HG03060 (cell line): ENCODE results near the gene DUSP1.
"Not testable (repeated sequence)": the region's sequence is repeated elsewhere in the genome, so short reads cannot be mapped to it uniquely, and the experiment has no call there.

Experiments
- ATAC-seq: cut with Tn5 transposase; IDR thresholded peaks from one replicate; pipeline ENCODE4 v1.9.1; 2021; ENCODE audit warnings: low read depth, moderate number of reproducible peaks; ENCODE audit not compliant: unreplicated experiment

DUSP1 gene, protein sequence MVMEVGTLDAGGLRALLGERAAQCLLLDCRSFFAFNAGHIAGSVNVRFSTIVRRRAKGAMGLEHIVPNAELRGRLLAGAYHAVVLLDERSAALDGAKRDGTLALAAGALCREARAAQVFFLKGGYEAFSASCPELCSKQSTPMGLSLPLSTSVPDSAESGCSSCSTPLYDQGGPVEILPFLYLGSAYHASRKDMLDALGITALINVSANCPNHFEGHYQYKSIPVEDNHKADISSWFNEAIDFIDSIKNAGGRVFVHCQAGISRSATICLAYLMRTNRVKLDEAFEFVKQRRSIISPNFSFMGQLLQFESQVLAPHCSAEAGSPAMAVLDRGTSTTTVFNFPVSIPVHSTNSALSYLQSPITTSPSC

DNA sequence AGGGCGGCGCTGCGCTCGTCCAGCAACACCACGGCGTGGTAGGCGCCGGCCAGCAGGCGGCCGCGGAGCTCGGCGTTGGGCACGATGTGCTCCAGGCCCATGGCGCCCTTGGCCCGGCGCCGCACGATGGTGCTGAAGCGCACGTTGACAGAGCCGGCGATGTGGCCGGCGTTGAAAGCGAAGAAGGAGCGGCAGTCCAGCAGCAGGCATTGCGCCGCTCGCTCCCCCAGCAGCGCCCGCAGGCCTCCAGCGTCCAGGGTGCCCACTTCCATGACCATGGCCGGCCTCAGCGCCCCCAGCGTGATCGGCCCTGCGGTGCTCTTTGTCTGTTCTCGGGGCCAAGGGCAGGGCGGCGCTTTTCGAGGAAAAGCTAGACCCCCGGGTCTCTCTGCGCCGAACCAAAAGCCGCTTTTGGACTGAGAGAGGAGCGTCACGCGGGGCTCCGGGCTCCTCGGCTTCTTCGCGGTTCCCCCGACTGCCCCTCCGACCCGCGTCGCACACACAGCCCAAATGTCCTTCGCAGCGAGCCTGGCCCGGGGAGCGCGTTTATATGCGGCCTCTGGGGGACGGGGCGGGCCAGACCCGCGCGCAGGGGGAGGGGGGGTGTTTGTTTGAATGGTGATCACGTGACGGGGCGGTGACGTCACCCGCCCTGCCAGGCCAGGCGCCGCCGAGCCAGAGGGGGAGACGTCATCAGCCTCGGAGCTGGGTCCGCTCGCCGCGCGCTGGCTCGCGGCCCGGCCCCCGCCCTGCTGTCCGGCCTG is at the start of gene DUSP1:
Gene DUSP1 (minus strand): TSS at position 521 of the 764 bp plus-strand sequence. CDS start 243 bp downstream, at position 278.
- ATAC-seq, result no peak

DNA sequence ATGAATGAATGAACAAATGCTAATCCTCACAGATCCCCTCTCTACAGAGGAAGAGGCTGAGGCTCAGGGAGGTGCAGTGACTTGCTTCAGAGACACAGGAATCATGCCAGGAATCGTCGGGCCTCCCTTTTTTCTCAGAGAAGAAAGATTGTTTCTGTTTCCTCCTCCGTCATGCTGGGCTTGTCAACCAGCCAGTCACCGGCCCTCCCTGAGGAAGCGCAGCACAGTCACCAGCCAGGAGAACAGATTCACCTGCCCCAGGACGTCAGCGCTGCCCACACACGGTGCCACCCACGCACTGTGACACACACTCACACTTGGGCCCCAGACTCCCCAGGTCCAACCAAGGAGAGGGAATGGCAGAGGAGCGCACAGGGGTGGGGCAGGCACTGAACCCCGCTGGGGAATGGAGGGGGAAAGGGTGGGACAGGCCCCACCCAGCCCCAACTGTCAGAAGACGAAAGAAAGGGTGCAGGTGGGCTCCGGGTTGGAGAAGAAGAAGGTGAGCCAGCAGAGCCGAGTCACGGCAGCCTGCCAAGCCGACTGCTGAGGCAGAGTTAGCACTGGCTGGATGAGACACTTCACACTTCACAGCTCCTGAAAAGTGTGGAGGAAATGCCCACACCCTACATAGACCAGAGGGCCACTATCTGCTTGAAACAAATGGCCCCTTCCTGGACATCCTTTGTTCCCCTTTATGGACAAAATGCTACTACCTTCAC is 49.2 kb upstream of the DUSP1 start:
- ATAC-seq, result no peak

DNA sequence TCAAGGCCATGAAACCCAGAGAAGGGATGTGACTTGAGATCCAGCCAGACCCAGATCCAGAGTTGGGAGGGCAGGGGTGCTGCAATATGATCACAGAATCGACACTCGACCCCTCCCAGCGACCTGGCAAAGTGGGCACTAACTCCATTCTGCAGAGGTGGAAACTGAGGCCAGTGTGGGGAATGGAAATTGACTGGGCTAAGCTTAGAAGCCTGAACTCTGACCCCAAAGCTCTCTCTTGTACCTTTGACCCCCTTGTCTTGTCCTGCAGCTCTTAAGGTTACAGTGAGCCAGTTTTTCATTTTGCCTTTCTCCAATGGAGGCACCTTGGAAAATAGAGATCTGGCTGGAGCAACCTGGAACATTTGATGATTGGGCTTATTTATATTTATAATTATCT is 48.6 kb upstream of the DUSP1 start:
- no peak for ATAC-seq

DNA sequence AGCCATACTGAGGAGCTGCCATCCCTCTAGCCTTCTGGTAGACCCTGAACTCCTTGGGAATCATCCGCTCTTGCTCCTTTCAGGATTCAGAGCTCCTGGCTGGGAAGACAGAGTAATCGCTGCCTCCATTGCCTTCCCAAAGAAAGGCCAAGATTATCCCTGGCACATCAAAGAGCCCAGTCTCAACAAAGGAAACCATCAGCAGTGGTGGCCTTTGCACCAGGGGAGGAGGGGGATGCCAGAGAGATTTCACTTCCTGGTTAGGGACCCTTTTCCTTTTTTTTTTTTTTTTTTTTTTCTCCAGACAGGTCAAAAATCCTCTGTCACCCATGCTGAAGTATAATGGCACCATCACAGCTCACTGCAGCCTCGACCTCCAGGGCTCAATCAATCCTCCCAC is 47.1 kb upstream of the DUSP1 start:
- ATAC-seq, result no peak

DNA sequence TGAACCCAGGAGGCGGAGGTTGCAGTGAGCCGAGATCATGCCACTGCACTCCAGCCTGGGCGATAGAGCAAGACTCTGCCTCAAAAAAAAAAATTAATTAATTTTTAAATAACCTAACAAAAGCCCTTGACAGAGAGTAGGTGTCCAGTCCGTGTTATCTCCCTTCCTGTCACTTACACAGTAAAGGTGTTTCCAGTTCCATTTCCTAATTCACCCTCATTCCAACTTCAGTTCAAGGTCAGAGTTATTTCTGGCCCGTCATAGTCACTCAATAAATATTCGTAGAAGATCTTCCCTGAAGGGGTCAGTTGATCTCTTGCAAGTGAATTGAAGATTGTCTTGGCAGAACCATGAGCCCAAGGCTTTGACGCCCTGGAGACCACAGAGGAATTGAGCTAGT is 46.7 kb upstream of the DUSP1 start:
- ATAC-seq, result no peak

DNA sequence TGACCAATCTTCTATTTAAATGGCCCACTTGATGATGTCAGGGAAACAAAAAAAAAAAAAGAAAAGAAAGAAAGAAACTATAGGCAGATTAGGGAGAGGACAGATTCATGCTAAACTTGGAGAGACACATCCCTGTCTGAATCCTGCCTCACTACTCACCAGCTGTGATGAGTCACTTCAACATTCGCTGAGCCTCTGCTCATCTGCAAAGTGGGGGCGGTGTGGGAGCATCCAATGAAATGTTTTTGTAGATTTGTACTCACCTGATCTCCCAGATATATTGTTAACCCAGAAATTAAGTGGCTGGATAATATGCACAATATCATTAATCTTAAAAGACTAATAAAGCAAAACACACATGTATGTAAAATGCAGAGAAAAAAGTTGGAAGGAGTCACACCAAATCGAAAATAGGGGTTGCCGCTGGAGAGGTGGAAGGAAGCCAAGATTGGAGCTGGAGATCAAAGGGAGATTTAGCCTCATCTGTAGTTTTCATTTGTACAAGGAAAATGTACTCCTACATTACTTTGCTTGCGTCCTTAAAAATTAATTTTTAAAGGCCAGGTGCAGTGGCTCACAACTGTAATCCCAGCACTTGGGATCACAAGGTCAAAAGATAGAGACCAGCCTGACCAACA is 46.0 kb upstream of the DUSP1 start:
- ATAC-seq, result no peak

DNA sequence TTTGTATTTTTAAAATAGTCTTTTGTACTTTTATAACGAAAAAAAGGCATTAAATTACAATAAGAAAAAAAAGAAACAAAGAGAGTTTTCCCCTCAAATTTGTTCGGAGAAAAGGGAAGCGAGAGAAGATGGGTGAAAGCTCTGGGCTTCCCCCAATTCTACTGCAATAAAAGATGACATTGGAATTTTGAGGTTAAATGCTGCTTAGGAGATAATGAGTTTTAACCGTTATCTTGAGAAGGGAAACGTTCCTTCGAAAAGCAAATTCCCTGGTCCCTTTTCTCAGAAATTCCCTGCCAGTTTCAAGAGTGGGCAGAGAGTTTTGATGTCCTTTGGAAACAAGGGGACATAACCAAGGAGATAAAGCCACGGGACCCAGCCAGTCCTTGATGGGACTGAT is 44.6 kb upstream of the DUSP1 start:
- ATAC-seq, result no peak

DNA sequence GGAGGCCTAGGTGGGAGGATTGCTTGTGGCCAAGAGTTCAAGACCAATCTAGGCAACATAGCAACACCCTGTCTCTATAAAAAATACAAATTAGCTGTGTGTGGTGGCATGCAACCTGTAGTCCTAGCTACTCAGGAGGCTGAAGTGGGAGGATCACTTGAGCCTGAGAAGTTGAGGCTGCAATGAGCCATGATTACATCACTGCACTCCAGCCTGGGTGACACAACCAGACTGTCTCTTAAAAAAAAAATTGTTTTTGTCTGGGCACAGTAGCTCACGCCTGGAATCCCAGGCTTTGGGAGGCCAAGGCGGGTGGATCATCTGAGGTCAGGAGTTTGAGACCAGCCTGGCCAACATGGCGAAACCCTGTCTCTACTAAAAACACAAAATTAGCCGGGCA is 40.0 kb upstream of the DUSP1 start:
- not testable (repeated sequence) for ATAC-seq

DNA sequence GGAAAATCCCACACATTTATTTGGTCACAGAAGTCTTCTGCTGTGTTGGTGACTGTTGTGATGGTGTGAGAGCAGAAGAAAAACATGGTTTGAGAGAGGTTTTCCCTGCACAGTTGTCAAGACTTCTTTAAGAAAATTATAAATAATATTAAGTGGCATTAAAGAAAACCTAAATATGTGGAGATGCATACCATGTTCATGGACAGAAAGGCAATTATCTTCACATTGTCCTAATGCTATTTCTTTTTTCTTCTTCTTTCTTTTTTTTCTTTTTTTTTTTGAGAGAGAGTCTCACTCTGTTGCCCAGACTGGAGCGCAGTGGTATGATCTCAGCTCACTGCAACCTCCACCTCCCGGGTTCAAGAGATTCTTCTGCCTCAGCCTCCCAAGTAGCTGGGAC is 38.8 kb upstream of the DUSP1 start:
- no peak for ATAC-seq

DNA sequence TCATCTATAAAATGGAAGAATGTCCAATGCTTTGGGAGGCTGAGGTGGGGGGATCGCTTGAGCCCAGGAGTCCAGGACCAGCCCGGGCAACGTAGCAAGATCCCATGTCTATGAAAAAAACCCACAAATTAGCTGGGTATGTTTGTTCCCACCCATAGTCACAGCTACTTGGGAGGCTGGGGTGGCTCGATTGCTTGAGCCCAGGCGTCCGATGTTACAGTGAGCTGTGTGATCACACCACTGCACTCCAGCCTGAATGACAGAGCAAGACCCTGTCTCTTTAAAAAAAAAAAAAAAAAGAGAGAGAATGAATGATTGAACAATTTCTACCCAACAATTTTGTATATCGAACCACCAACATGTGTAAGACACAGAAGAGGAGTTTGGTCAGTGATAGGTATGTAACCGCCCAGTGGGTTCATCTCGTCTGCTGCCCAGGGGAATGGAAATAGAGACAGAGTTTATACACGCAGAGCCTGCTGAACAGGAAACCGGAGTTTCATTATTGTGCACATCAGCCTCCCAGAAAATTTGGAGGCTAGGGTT is 36.8 kb upstream of the DUSP1 start:
- no peak for ATAC-seq

DNA sequence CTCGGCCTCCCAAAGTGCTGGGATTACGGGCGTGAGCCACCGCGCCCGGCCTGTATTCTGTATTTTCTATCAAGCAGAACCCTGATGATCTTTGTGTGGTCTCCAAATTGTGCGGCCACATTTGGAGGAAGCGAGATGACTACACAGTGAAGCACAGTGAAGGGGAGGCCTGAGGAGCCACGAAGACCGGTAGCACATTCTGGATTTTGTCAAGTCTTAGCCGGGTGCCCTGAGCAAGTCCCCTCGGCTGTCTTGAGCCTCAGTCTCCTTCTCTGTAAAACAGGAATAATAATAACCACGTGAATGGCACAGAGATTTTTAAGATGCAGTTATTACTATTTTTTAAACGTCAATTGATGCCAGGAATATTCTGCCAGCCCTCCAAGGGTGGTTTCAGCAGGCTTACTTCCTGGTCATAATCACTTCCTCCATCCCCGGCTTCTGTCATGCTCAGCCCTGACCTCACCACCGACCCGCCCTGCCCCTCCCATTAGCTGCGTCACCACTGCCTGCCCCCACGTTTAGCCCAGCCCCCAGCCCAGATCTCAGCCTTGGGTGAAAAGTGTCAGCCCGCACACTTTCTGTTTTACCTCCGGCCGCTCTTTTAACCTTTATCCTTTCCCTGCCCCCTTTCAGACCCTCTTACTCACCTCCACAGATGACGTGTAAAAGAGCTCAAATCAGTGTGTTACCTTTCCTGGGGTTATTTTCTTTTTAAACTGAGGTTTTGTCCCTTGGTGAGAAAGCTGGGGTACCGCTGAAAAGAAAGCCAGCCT is 36.1 kb upstream of the DUSP1 start:
- ATAC-seq, result peak; percentile 61

DNA sequence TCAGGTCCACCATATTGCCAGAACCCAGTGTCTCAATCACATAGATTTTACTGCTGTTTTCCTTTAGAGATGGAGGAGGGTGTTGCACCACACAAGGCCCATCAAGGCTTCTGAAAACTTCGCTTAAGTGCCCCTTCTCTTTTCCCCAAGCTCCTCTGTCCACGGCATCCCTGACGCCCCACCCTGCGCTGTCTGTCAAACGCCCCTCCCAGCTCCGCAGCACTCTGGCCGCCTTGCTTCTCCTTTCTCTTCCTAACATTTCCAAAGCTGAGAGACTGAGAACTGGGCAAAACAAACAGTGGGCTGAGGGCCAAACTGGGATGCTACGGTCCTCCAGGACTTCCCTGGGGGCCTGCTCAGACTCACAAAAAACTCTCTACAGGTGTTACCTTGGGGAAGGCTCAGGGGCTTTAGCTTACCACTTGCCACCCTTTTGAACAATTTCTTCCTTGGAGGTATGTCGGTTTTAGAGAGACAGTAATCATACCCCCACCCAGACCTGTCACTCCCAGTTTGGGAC is 34.8 kb upstream of the DUSP1 start:
- no peak for ATAC-seq

DNA sequence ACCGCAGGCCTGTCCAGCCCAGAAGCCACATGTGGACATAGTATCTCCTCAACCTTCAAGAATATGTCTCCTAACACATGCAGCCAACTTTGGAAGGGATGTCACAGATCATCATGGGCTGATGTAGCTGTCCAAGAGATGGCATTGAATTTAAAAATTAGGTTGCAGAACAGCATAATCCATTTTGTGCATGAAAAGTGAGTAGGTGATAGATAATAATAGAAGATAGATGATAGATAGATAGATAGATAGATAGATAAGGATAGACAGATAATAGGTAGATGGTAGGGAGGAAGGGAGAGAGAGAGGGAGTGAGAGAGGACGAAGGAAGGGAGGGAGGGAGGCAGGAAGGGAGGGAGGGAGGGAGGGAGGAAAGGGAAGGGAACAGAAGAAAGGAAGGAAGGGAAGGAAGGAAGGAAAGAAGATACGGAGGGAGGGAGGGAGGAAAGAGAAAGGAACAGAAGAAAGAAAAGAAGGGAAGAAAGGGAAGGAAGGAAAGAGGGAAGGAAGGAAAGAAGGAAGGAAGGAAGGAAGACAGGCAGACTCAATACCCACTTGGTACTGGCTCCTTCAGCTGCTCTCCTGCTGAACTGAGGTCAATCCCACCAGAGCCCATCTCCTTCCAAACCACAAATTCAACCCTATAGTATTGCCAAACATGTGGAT is 34.2 kb upstream of the DUSP1 start:
- ATAC-seq, result no peak

DNA sequence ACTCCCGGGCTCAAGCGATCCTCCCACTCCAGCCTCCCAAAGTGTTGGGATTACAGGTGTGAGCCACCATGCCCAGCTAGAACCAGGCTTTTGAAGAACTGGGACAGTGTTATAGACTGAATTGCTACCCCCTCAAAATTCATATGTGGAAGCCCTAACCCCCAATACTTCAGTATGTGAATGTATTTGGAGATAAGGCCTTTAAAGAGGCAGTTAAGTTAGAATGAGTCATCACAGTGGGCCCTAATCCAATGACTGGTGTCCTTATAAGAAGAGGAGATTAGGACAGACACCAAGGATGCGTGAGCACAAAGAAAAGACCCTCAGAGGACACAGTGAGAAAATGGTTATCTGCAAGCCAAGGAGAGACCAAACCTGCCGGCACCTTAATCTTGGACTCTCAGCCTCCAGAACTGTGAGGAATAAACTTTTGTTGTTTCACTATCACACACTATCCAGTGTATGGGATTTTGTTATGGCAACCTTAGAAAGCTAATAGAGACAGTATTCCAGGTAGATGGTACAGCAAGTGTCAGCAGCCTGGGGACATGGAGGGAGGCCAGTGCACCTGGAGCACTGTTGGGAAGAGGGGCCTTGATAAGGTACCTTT is 31.7 kb upstream of the DUSP1 start:
- no peak for ATAC-seq

DNA sequence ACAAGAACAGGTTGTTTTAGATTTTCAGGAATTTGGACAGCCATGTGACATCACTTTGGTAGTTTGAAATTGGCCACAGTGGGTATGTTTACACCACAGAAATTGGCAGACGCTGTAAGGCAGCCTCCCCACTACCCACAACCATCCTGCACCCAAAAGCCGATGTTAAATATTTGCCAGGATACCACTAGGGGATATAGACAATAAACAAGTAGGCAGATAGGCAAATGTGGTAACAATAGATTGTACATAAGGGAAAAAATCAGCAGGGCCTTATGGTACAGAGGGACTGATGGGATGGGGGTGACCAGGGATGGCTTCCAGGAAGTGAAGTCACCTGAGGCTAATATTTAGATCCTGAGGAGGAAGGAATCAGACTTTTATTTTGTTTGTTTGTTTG is 31.1 kb upstream of the DUSP1 start:
- ATAC-seq, result no peak

DNA sequence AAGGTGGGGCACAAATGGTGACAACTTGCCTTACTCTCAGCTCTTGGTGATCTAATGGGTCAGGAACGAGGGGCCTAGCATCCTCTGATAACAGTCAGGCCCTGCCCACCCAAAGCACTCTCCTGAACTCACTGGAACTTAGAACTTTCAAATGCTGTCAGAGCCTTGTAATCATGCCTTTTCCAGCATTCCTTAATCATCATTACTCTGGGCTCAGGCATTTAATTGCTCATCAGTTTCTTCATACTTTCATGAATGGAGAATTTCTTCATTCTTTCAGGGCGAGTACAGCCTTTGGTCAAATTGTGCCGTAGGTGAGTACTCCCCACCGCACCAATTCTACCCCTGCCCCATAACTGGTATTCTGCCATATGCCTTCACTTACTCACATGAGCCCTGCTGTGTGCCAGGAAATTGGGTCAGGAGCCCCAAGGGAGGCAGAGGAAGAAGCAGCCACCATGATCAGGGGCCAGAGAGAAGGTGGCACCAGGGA is 30.2 kb upstream of the DUSP1 start:
- ATAC-seq, result no peak

DNA sequence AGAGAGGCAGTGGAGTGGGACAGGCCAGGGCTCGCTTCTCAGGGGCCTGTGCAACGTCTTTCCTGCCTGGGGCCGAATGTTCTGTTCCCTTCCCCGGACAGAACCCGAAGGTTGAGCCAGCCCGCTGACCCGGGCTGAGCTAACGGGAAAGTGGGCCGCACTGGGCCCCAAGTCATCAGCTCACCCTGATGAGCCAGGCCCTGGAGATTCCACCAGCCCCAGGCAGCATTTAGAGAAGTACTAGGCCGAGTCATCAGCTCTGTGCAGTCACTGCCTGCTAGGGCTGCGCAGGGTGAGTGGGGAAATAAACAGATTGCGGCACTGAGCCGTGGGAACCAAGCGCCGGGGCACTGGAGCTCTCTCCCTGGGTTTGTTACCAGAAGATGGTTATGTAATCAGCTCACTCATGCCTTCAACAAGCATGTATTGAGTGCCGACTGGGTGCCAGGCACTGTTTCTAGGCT is 29.1 kb upstream of the DUSP1 start:
- no peak for ATAC-seq

DNA sequence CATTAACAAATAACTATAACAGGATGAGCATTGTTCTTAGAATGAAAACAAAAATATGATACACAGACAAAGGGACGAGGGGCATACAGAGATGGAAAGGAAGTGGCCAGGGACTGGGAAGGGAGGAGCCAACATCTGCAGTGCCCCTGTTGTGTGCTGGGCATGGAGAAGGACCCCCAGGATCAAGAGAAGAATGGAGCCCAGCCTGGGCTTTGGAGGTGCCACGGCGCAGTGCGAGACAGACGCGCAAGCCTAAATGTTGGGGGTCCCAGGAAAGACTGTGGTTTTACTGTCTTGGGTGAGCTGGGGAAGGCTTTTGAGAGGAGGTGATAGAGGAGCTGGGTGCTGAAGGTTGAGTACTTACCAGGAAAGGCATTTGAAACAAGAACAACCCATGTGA is 28.4 kb upstream of the DUSP1 start:
- ATAC-seq, result no peak
